WI38 (cell line): ENCODE measurements around the gene ZNF700.
"Not testable (repeated sequence)": the region's sequence is repeated elsewhere in the genome, so short reads cannot be mapped to it uniquely, and the experiment has no call there.

ENCODE experiments used
- H3K4me3 ChIP-seq: 2 replicates; pipeline ENCODE4 v1.5.1; 2011; ENCODE audit warnings: low read depth, mild to moderate bottlenecking, control low read depth, low read length
- CTCF ChIP-seq: IDR thresholded peaks from 2 replicates; pipeline ENCODE4 v1.5.1; 2012; ENCODE audit warnings: low read depth, mild to moderate bottlenecking, control low read depth, low read length

ZNF700 gene

GRCh38 chr19:11982526-11982925 is 57.6 kb downstream of the ZNF700 start:
- H3K4me3 ChIP-seq = no peak overlapping the region
- TF ChIP-seq CTCF = no peak

GRCh38 chr19:11984986-11985385 is 60.1 kb downstream of the ZNF700 start:
- no peak; the same call in 1 of the 2 replicates for TF ChIP-seq CTCF
- H3K4me3 ChIP-seq = no peak overlapping the region

GRCh38 chr19:11986754-11987153 is 61.8 kb downstream of the ZNF700 start:
- no peak for TF ChIP-seq CTCF
- no peak overlapping the region for H3K4me3 ChIP-seq

- H3K4me3 ChIP-seq = peak overlapping the region; percentile 94
- TF ChIP-seq CTCF = no peak
Observed at GRCh38 chr19:11987405-11988281, 62.7 kb downstream of the ZNF700 start.

GRCh38 chr19:11989112-11989456 is 64.2 kb downstream of the ZNF700 start:
- TF ChIP-seq CTCF = no peak
- H3K4me3 ChIP-seq = no peak overlapping the region

GRCh38 chr19:11991921-11992320 is 67.0 kb downstream of the ZNF700 start:
- H3K4me3 ChIP-seq = not testable (repeated sequence)

- TF ChIP-seq CTCF = no peak
- H3K4me3 ChIP-seq = no peak overlapping the region
Observed at GRCh38 chr19:11995174-11995573, 70.3 kb downstream of the ZNF700 start.
